BLaER1 (cell line): ENCODE measurements around the gene TCF12.
"Not testable (repeated sequence)": the region's sequence is repeated elsewhere in the genome, so short reads cannot be mapped to it uniquely, and the experiment has no call there.

Source experiments
- H3K27ac ChIP-seq: shearing (Covaris generic); formaldehyde crosslinking; 2 replicates; pipeline ENCODE4 v1.8.1; 2022
- H3K27me3 ChIP-seq: shearing (Covaris generic); formaldehyde crosslinking; 2 replicates; pipeline ENCODE4 v1.8.1; 2022
- H3K36me3 ChIP-seq: shearing (Covaris generic); formaldehyde crosslinking; 2 replicates; pipeline ENCODE4 v1.8.1; 2022
- H3K4me1 ChIP-seq: shearing (Covaris generic); formaldehyde crosslinking; 2 replicates; pipeline ENCODE4 v1.8.1; 2022
- H3K4me2 ChIP-seq: shearing (Covaris generic); formaldehyde crosslinking; 2 replicates; pipeline ENCODE4 v1.8.1; 2022
- H3K4me3 ChIP-seq: shearing (Covaris generic); formaldehyde crosslinking; 2 replicates; pipeline ENCODE4 v1.8.1; 2022
- H3K9ac ChIP-seq: shearing (Covaris generic); formaldehyde crosslinking; 2 replicates; pipeline ENCODE4 v1.8.1; 2022
- H3K9me3 ChIP-seq: shearing (Covaris generic); formaldehyde crosslinking; 2 replicates; pipeline ENCODE4 v1.8.1; 2022
- H4K20me1 ChIP-seq: shearing (Covaris generic); formaldehyde crosslinking; 2 replicates; pipeline ENCODE4 v1.8.1; 2022
- Cebpa-rat ChIP-seq: shearing (Covaris generic); IDR thresholded peaks from 2 replicates; pipeline ENCODE4 v1.8.1; 2022

Gene TCF12

DNA sequence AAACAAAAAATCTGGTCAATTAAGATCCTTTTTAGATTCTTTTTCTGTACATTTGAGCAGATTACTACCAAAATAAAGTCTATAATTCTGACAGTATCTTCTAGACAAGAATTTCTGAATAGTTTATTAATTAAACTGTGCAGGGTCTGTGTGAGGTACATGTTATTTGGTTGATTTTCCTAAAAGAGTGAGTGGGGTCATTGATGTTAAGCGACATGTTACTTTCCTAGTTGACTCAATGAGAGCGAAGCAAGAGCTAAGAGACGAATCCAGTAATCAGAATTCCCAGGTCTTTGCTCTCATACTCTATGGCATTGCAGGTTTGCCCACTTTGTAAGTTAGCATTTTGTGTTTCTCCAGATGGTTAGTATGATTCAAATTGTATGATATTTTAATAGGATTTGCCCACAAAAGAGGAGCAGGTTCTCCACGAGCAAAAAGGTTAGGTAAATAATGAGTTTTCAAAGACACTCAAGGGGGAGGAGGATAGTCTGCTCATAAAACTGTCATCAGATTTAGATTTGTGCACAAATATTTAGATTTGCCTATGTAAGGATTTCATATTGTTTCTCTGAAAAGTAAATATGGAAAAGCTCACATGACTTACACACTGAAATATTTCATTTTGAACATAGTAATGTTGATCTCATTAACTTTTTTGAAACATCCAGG is 240.7 kb downstream of the TCF12 start:
- no peak overlapping the region for H3K4me2 ChIP-seq
- H3K9ac ChIP-seq = no peak overlapping the region
- H3K4me3 ChIP-seq = no peak overlapping the region
- H3K27me3 ChIP-seq = no peaks in the 10 kb centered on the region
- H3K27ac ChIP-seq = no peak overlapping the region
- H4K20me1 ChIP-seq = no peaks in the 10 kb centered on the region
- H3K4me1 ChIP-seq = no peaks in the 10 kb centered on the region
- no peak for TF ChIP-seq Cebpa-rat
- no peaks in the 10 kb centered on the region for H3K9me3 ChIP-seq
- H3K36me3 ChIP-seq = peaks cover 35% of the 10 kb centered on the region

DNA sequence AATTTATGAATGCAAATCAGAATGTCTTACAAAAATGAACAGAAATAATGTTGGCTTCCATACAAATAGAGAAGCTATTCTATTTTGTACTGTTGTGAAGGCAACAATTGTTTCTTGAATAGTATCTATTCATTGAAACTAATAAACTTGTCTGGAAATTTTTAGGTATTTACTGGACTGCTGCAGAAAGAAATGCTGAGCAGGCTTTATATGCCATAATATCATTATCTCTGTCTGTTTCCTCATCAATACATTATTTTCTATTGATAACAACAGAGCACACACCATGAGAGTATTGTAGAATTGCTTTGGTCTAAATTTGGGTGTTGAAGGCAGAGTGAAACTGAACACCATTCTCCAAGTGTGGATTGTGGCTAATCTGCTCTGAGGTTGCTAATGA is 241.3 kb downstream of the TCF12 start:
- Histone ChIP-seq H3K4me2 (no peak overlapping the region), H4K20me1 (no peaks in the 10 kb centered on the region), H3K4me3 (no peak overlapping the region), H3K4me1 (no peaks in the 10 kb centered on the region), H3K36me3 (peaks cover 41% of the 10 kb centered on the region), H3K9me3 (no peaks in the 10 kb centered on the region), H3K9ac (no peak overlapping the region), H3K27ac (no peak overlapping the region), H3K27me3 (no peaks in the 10 kb centered on the region)
- no peak for TF ChIP-seq Cebpa-rat

DNA sequence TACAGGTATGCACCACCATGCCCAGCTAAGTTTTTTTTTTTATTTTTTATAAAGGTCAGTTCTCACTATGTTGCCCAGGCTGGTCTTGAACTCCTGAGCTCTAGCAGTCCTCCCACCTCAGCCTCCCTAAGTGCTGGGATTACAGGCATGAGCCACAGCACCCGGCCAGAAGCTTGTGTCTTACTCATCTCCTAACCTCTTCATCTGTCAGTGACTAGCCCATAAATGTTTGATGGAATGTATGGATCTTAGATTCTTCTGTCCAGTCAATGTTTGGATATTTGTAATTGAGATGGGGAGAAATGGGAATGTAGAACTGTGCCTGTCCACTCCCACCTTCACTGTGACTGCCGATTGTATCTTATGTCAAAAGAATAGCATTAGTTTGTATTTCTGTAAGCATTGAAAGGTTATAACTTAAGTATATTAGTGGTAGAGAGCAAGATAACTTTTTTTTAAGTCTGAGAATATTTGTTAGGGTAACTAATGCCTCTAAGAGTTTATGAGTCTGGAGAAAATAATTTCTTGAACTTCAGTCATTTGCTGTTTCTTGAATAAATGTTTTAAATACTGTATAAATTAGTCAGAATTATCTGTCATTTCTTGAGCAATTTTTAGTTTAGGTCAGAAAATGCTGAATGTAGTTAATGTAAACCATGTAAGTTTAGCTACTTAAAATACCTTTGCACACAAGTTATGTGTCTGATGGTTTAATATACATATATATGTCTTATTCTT is 242.5 kb downstream of the TCF12 start:
- Histone ChIP-seq H3K9me3 (no peaks in the 10 kb centered on the region), H3K27ac (no peak overlapping the region), H3K4me1 (no peaks in the 10 kb centered on the region), H3K9ac (no peak overlapping the region), H4K20me1 (no peaks in the 10 kb centered on the region), H3K36me3 (peaks cover 37% of the 10 kb centered on the region), H3K4me3 (no peak overlapping the region), H3K27me3 (no peaks in the 10 kb centered on the region), H3K4me2 (no peak overlapping the region)
- TF ChIP-seq Cebpa-rat = no peak

DNA sequence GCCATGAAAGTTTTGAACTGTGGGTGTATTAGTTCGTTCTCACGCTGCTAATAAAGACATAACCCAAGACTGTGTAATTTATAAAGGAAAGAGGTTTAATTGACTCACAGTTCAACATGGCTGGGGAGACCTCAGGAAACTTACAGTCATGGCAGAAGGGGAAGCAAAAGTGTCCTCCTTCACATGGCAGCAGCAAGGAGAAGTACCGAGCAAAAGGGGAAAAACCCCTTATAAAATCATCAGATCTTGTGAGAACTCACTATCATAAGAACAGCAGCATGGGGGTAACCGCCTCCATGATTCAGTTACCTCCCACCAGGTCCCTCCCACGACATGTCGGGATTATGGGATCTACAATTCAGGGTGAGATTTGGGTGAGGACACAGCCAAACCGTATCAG is 245.8 kb downstream of the TCF12 start:
- H3K4me3 ChIP-seq, H3K9me3 ChIP-seq, H4K20me1 ChIP-seq, H3K27me3 ChIP-seq, H3K4me2 ChIP-seq, H3K9ac ChIP-seq, H3K27ac ChIP-seq, H3K4me1 ChIP-seq: not testable (repeated sequence)
- H3K36me3 ChIP-seq = peaks cover 62% of the 10 kb centered on the region

DNA sequence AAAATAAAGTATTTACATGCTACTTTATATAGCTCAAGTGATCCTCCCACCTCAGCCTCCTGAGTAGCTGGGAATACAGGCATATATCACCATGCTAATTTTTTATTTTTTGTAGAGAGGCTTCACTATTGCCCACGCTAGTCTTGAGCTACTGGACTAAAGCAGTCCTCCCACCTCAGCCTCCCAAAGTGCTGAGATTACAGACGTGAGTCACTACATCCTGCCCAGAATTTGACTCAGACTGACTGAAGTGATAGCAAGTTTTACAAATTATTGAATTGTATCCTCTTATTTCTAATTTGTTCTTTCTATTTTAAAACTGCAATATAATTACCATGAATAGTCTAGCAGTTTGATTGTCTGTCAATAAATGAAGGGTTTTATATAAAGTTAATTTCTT is 247.5 kb downstream of the TCF12 start:
- H3K9me3 ChIP-seq = no peaks in the 10 kb centered on the region
- no peak overlapping the region for H3K4me3 ChIP-seq
- no peaks in the 10 kb centered on the region for H4K20me1 ChIP-seq
- H3K4me1 ChIP-seq = no peaks in the 10 kb centered on the region
- H3K27me3 ChIP-seq = no peaks in the 10 kb centered on the region
- no peak overlapping the region for H3K27ac ChIP-seq
- H3K4me2 ChIP-seq = no peak overlapping the region
- H3K36me3 ChIP-seq = peaks cover 63% of the 10 kb centered on the region
- no peak for TF ChIP-seq Cebpa-rat
- H3K9ac ChIP-seq = no peak overlapping the region

DNA sequence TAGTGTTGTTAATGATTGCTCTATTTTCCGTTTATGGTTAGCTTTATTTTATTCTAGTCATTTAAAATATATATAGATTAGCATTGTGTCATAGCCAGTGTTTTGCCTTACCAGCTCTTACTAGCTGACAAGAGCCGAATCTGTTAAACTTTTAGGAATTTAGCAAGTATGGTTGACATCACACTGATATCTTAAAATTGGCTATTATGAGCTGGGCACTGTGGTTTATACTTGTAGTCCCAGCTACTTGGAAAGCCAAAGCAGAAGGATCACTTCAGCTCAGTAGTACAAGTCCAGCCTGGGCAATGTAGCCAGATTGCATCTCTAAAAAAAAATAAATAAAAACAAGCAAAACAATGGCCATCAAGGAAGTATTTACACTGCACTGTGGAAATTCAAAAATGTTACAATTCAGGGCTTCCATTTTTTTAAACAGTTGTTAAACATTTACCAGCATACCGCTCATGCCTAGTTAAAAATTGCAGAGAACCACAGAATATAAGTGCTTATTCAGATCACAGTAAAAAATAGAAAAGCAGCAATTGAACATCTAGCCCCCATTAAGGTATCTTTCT is 249.5 kb downstream of the TCF12 start:
- Histone ChIP-seq H3K36me3 (peaks cover 75% of the 10 kb centered on the region), H3K4me2 (no peak overlapping the region), H3K27ac (no peak overlapping the region), H4K20me1 (no peaks in the 10 kb centered on the region), H3K9me3 (no peaks in the 10 kb centered on the region), H3K4me3 (no peak overlapping the region), H3K9ac (no peak overlapping the region), H3K4me1 (peaks cover 6% of the 10 kb centered on the region; the same call in 1 of the 2 replicates), H3K27me3 (no peaks in the 10 kb centered on the region)
- TF ChIP-seq Cebpa-rat = no peak

DNA sequence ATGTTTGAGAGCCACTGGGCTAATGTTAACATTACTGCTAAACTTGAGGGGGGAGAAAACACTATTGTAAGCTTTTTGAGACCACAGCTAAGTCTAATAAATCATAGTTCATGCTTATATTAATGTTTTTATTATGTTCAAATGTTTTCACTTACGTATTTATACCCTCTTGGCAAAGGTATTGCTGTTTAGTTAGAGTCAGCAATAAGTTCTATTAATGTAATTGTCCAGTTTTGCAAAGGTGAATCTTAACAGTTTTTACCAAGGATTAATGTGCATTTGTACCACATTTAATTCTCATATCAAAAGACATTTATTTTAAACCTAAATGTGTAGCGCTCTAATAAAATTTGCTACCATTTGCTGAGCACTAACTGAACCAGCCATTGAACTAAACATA is 251.2 kb downstream of the TCF12 start:
- no peaks in the 10 kb centered on the region for H3K9me3 ChIP-seq
- H3K36me3 ChIP-seq = peaks cover 59% of the 10 kb centered on the region
- TF ChIP-seq Cebpa-rat = no peak

DNA sequence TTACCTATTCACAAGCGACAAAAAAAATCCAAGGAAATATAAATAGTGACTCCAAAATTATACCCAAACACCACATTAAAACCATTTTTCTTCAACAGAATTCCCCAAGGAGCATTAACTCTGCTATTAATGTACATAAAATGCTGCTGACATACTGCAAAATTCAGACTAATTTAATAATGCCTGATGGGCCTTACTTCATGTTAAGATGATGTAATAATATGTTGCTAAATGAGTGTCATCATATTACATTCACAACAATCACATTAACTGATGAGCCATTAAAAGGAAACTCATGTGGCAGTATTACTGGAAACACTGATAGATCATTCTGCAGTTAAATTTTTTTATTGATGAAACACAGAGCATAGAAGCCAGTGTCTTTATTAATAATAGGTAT is 253.0 kb downstream of the TCF12 start:
- Histone ChIP-seq H3K36me3 (peaks cover 67% of the 10 kb centered on the region), H3K9me3 (no peaks in the 10 kb centered on the region), H3K27me3 (no peaks in the 10 kb centered on the region), H3K4me3 (no peak overlapping the region), H3K4me2 (no peak overlapping the region), H3K4me1 (peaks cover 8% of the 10 kb centered on the region; the same call in 1 of the 2 replicates), H3K9ac (no peak overlapping the region), H3K27ac (no peak overlapping the region), H4K20me1 (no peaks in the 10 kb centered on the region)
- no peak for TF ChIP-seq Cebpa-rat

More for the DNA sequence above, 251.2 kb downstream of the TCF12 start:
- no peak overlapping the region for H3K4me2 ChIP-seq
- no peak overlapping the region for H3K27ac ChIP-seq
- H3K27me3 ChIP-seq = no peaks in the 10 kb centered on the region
- no peak overlapping the region for H3K9ac ChIP-seq
- H3K4me3 ChIP-seq = no peak overlapping the region
- no peaks in the 10 kb centered on the region for H4K20me1 ChIP-seq
- H3K4me1 ChIP-seq = peaks cover 8% of the 10 kb centered on the region; the same call in 1 of the 2 replicates

DNA sequence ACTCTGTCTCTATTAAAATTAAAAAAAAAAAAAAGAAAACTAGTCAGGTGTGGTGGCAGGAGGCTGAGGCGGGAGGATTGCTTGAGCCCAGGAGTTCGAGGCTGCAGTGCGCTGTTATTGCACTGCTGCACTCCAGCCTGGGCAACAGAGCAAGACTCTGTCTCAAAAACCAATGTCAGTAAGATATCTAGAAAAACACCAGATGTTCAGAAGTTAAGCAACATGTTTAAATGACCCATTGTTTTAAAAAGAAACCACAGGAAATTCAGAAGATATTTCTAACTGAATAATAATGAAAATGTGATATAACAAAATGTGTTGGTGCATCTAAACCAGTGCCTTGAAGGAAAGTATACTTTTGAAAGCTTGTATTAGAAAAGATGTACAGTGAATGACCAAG is 254.5 kb downstream of the TCF12 start:
- no peaks in the 10 kb centered on the region for H3K9me3 ChIP-seq
- H3K36me3 ChIP-seq = peaks cover 61% of the 10 kb centered on the region
- no peak overlapping the region for H3K4me2 ChIP-seq
- H4K20me1 ChIP-seq = no peaks in the 10 kb centered on the region
- TF ChIP-seq Cebpa-rat = no peak
- no peak overlapping the region for H3K9ac ChIP-seq
- no peaks in the 10 kb centered on the region for H3K27me3 ChIP-seq
- no peak overlapping the region for H3K4me3 ChIP-seq
- no peak overlapping the region for H3K27ac ChIP-seq
- peaks cover 8% of the 10 kb centered on the region; the same call in 1 of the 2 replicates for H3K4me1 ChIP-seq

DNA sequence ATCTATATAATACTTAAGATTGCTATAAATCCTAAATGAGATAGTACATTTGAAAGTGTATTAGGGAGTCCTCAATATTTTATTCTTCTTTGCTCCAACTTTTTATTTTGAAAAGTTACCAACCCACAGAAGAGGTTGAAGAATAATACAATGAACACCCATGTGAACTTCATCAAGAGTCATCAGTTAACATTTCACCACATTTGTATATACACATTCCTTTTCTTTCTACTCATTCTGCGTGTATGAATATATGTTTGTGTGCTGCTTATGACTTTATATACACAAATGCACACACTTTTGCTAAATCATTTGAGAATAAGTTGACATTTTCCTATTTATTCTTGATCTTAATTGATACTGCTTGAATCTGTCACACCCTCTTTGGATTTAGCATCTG is 264.6 kb downstream of the TCF12 start:
- Histone ChIP-seq H3K4me2 (no peak overlapping the region), H4K20me1 (0 out of 2 replicates have a peak, but pooled peaks cover 6% of the 10 kb centered on the region), H3K27ac (no peak overlapping the region), H3K4me3 (no peak overlapping the region), H3K27me3 (no peaks in the 10 kb centered on the region), H3K36me3 (peaks cover 49% of the 10 kb centered on the region), H3K9ac (no peak overlapping the region), H3K9me3 (peaks cover 18% of the 10 kb centered on the region), H3K4me1 (0 out of 2 replicates have a peak, but pooled peaks cover 7% of the 10 kb centered on the region)
- TF ChIP-seq Cebpa-rat = no peak
